GM12891 (cell line): Measurements from ENCODE around the gene ECHDC3.
"Not testable (repeated sequence)": the region's sequence is repeated elsewhere in the genome, so short reads cannot be mapped to it uniquely, and the experiment has no call there.

Experiments used
- DNase-seq: peaks from one replicate; pipeline ENCODE4 v3.0.0; 2011; ENCODE audit warnings: low spot score; ENCODE audit not compliant: insufficient read length
- FAIRE-seq: peaks from 2 replicates; lab custom pipeline; 2011; peaks lifted over from hg19 to GRCh38; lab: Jason Lieb, UNC
- PAX5 ChIP-seq: IDR thresholded peaks from 2 replicates; pipeline ENCODE4 v1.6.1; 2011; ENCODE audit warnings: low read length, moderate library complexity, mild to moderate bottlenecking; ENCODE audit not compliant: insufficient read depth, severe bottlenecking
- POLR2A ChIP-seq: IDR thresholded peaks from 2 replicates; pipeline ENCODE4 v1.6.1; 2011; ENCODE audit warnings: low read depth, low read length, control low read depth
- POLR2AphosphoS5 ChIP-seq: IDR thresholded peaks from 2 replicates; pipeline ENCODE4 v1.6.1; 2011; ENCODE audit warnings: low read depth, low read length, control low read depth
- POU2F2 ChIP-seq: IDR thresholded peaks from 2 replicates; pipeline ENCODE4 v1.6.1; 2011; ENCODE audit warnings: low read depth, mild to moderate bottlenecking, control low read depth, low read length, moderate library complexity
- SPI1 ChIP-seq: IDR thresholded peaks from 2 replicates; pipeline ENCODE4 v1.6.1; 2011; ENCODE audit warnings: low read depth, low read length, control low read depth
- TAF1 ChIP-seq: IDR thresholded peaks from 2 replicates; pipeline ENCODE4 v1.6.1; 2011; ENCODE audit warnings: low read depth, low read length, control low read depth

Gene ECHDC3

GRCh38 chr10:11704092-11704491 is 38.1 kb upstream of the ECHDC3 start:
- no peak for FAIRE-seq
- TF ChIP-seq SPI1 (no peak), POLR2A (no peak), TAF1 (no peak), PAX5 (no peak)
- no peak for DNase-seq

- no peak for TF ChIP-seq POU2F2
- no peak for TF ChIP-seq POLR2AphosphoS5
- no peak for TF ChIP-seq PAX5
- TF ChIP-seq TAF1, result no peak
- no peak for TF ChIP-seq SPI1
- DNase-seq (no peak), FAIRE-seq (no peak)
These were observed 36.5 kb upstream of the ECHDC3 start for GRCh38 chr10:11705722-11706121.

GRCh38 chr10:11706895-11707567 is 35.2 kb upstream of the ECHDC3 start:
- DNase-seq (no peak), FAIRE-seq (no peak)
- TF ChIP-seq SPI1, result no peak
- TF ChIP-seq PAX5, result no peak
- no peak for TF ChIP-seq POLR2AphosphoS5
- no peak for TF ChIP-seq POU2F2
- TF ChIP-seq POLR2A, result no peak
- TF ChIP-seq TAF1, result no peak

GRCh38 chr10:11707624-11708350 is 34.4 kb upstream of the ECHDC3 start:
- no peak for FAIRE-seq
- no peak for TF ChIP-seq POLR2A
- TF ChIP-seq POU2F2, result no peak
- TF ChIP-seq SPI1, result no peak
- DNase-seq, result no peak

GRCh38 chr10:11708801-11709200 is 33.4 kb upstream of the ECHDC3 start:
- FAIRE-seq, DNase-seq: not testable (repeated sequence)

- no peak for FAIRE-seq
- no peak for DNase-seq
- no peak for TF ChIP-seq TAF1
- TF ChIP-seq SPI1, result no peak
These were observed 29.4 kb upstream of the ECHDC3 start for GRCh38 chr10:11712744-11713143.

GRCh38 chr10:11713186-11713743 is 28.9 kb upstream of the ECHDC3 start:
- TF ChIP-seq PAX5, result no peak
- no peak for TF ChIP-seq TAF1
- no peak for TF ChIP-seq POLR2AphosphoS5
- TF ChIP-seq SPI1, result peak; percentile 88
- no peak for DNase-seq
- FAIRE-seq, result peak; percentile 62

- TF ChIP-seq SPI1 (no peak), PAX5 (no peak), TAF1 (no peak), POU2F2 (no peak), POLR2A (no peak), POLR2AphosphoS5 (no peak)
- FAIRE-seq, result no peak
- no peak for DNase-seq
These were observed 28.2 kb upstream of the ECHDC3 start for GRCh38 chr10:11713963-11714362.

- DNase-seq (no peak), FAIRE-seq (no peak)
- TF ChIP-seq POU2F2, result no peak
- TF ChIP-seq PAX5, result no peak
- TF ChIP-seq TAF1, result no peak
- no peak for TF ChIP-seq POLR2A
- TF ChIP-seq SPI1, result no peak
- TF ChIP-seq POLR2AphosphoS5, result no peak
These were observed 27.3 kb upstream of the ECHDC3 start for GRCh38 chr10:11714750-11715365.

- no peak for TF ChIP-seq TAF1
- 0 out of 2 replicates have a peak, but pooled peaks have one; percentile 7 for TF ChIP-seq SPI1
- FAIRE-seq, result no peak
- DNase-seq, result no peak
These were observed 26.2 kb upstream of the ECHDC3 start for GRCh38 chr10:11715815-11716494.
